ENCODE results near the gene CTIF. TPM values are rescaled to one million over a fixed set of nuclear protein-coding genes. Genes with fewer than 3 reads are reported as not detected.
"Not testable (repeated sequence)": the region's sequence is repeated elsewhere in the genome, so short reads cannot be mapped to it uniquely, and the experiment has no call there.

The CTIF gene
- polyA plus RNA-seq, 3 donors, result 11.7 to 74.2 (median 39.8) TPM

GRCh38 chr18:48698707-48699106 lies 159.9 kb downstream of the CTIF start:
- WGBS, 3 donors, result 65 to 80% (median 66%) methylated on average over 5 of the region's 5 CpGs
- no peak overlapping the region for H3K27ac ChIP-seq (ENCODE audit: low read depth, low read length)

GRCh38 chr18:48699761-48700160 lies 160.9 kb downstream of the CTIF start:
- WGBS, 3 donors, result 84 to 90% (median 88%) methylated on average over 7 of the region's 7 CpGs
- H3K27ac ChIP-seq (ENCODE audit: low read depth, low read length), result no peak overlapping the region

GRCh38 chr18:48700446-48700845 lies 161.6 kb downstream of the CTIF start:
- H3K27ac ChIP-seq (ENCODE audit: low read depth, low read length), result no peak overlapping the region
- 95 to 97% (median 96%) methylated on average over 9 of the region's 9 CpGs for WGBS, 3 donors

GRCh38 chr18:48702346-48703027 lies 163.7 kb downstream of the CTIF start:
- no peak overlapping the region for H3K27ac ChIP-seq (ENCODE audit: low read depth, low read length)
- WGBS, 3 donors, result 86 to 88% (median 87%) methylated on average over 9 of the region's 9 CpGs

GRCh38 chr18:48703028-48703386 lies 164.2 kb downstream of the CTIF start:
- H3K27ac ChIP-seq (ENCODE audit: low read depth, low read length), result no peak overlapping the region
- 80 to 100% (median 95%) methylated on average over 1 of the region's 1 CpG for WGBS, 3 donors

GRCh38 chr18:48703418-48703817 lies 164.6 kb downstream of the CTIF start:
- whole genome bisulfite sequencing, 3 donors, result 81 to 82% (median 82%) methylated on average over 4 of the region's 4 CpGs

GRCh38 chr18:48705043-48705442 lies 166.2 kb downstream of the CTIF start:
- H3K27ac ChIP-seq (ENCODE audit: low read depth, low read length), result no peak overlapping the region
- WGBS, 3 donors, result 83 to 89% (median 87%) methylated on average over 7 of the region's 7 CpGs

More at GRCh38 chr18:48703418-48703817, 164.6 kb downstream of the CTIF start:
- H3K27ac ChIP-seq (ENCODE audit: low read depth, low read length), result no peak overlapping the region

GRCh38 chr18:48705531-48705930 lies 166.7 kb downstream of the CTIF start:
- 94 to 96% (median 94%) methylated on average over 11 of the region's 11 CpGs for WGBS, 3 donors
- no peak overlapping the region for H3K27ac ChIP-seq (ENCODE audit: low read depth, low read length)

- 60 to 90% (median 74%) methylated on average over 5 of the region's 5 CpGs for WGBS, 3 donors
- H3K27ac ChIP-seq (ENCODE audit: low read depth, low read length), result no peak overlapping the region
These were observed 167.9 kb downstream of the CTIF start for GRCh38 chr18:48706731-48707130.

GRCh38 chr18:48707636-48708296 lies 168.9 kb downstream of the CTIF start:
- H3K27ac ChIP-seq (ENCODE audit: low read depth, low read length), result no peak overlapping the region
- 87 to 94% (median 88%) methylated on average over 7 of the region's 7 CpGs for WGBS, 3 donors

- WGBS, 3 donors, result 82 to 89% (median 88%) methylated on average over 3 of the region's 3 CpGs
- no peak overlapping the region for H3K27ac ChIP-seq (ENCODE audit: low read depth, low read length)
These were observed 170.0 kb downstream of the CTIF start for GRCh38 chr18:48708807-48709206.

- 66 to 78% (median 66%) methylated on average over 12 of the region's 12 CpGs for WGBS, 3 donors
- H3K27ac ChIP-seq (ENCODE audit: low read depth, low read length), result no peak overlapping the region
These were observed 170.7 kb downstream of the CTIF start for GRCh38 chr18:48709371-48710062.

GRCh38 chr18:48711651-48712486 lies 173.0 kb downstream of the CTIF start:
- 77 to 87% (median 81%) methylated on average over 15 of the region's 15 CpGs for WGBS, 3 donors
- no peak overlapping the region for H3K27ac ChIP-seq (ENCODE audit: low read depth, low read length)

GRCh38 chr18:48713309-48713708 lies 174.5 kb downstream of the CTIF start:
- 53 to 78% (median 59%) methylated on average over 14 of the region's 14 CpGs for WGBS, 3 donors
- H3K27ac ChIP-seq (ENCODE audit: low read depth, low read length), result no peak overlapping the region

- 93 to 96% (median 94%) methylated on average over 6 of the region's 6 CpGs for WGBS, 3 donors
- no peak overlapping the region for H3K27ac ChIP-seq (ENCODE audit: low read depth, low read length)
These were observed 176.0 kb downstream of the CTIF start for GRCh38 chr18:48714873-48715272.

GRCh38 chr18:48715711-48716361 lies 177.0 kb downstream of the CTIF start:
- WGBS, 3 donors, result 61 to 93% (median 67%) methylated on average over 10 of the region's 10 CpGs
- H3K27ac ChIP-seq (ENCODE audit: low read depth, low read length), result no peak overlapping the region

- 93 to 98% (median 95%) methylated on average over 9 of the region's 9 CpGs for WGBS, 3 donors
- H3K27ac ChIP-seq (ENCODE audit: low read depth, low read length), result not testable (repeated sequence)
These were observed 178.4 kb downstream of the CTIF start for GRCh38 chr18:48717227-48717626.

GRCh38 chr18:48718251-48718959 lies 179.6 kb downstream of the CTIF start:
- 98 to 100% (median 99%) methylated on average over 10 of the region's 10 CpGs for WGBS, 3 donors
- H3K27ac ChIP-seq (ENCODE audit: low read depth, low read length), result no peak overlapping the region

Measured in adipose tissue (tissue), 3 donors.